H1 (cell line): ENCODE data around the gene TMEM147.

Source experiments
- ATF2 ChIP-seq: IDR thresholded peaks from 2 replicates; pipeline ENCODE4 v1.6.1; 2012; ENCODE audit warnings: low read length, inconsistent platforms
- BACH1 ChIP-seq: IDR thresholded peaks from 2 replicates; pipeline ENCODE4 v1.6.1; 2012; ENCODE audit warnings: low read length, improper control_type of control experiment
- CBX8 ChIP-seq: fragments of 300-800, 300-1000 bp; sonication (generic); IDR thresholded peaks from 2 replicates; pipeline ENCODE4 v1.7.1; 2016; ENCODE audit warnings: low read depth, low read length, borderline replicate concordance
- CHD2 ChIP-seq: IDR thresholded peaks from 2 replicates; pipeline ENCODE4 v1.6.1; 2012; ENCODE audit warnings: low read length, improper control_type of control experiment
- CTCF ChIP-seq, 3 experiments: IDR thresholded peaks; 1 replicate in 2 of 3; 2 replicates in 1 of 3; pipeline versions ENCODE4 v1.5.1 to v1.6.1; 2011; ENCODE audit warnings: low read length in 3 of 3, mild to moderate bottlenecking in 3 of 3, inconsistent platforms in 2 of 3, low read depth in 1 of 3, moderate library complexity in 1 of 3; ENCODE audit not compliant: insufficient read depth in 1 of 3; ENCODE audit errors: control extremely low read depth in 1 of 3
- EZH2 ChIP-seq: fragments of 200-600 bp; sonication (generic); IDR thresholded peaks from 2 replicates; pipeline ENCODE4 v1.7.1; 2012; ENCODE audit warnings: low read depth, mild to moderate bottlenecking, moderate library complexity, low read length, inconsistent platforms; ENCODE audit not compliant: severe bottlenecking
- KDM5A ChIP-seq: fragments of 200-600 bp; IDR thresholded peaks from 2 replicates; pipeline ENCODE4 v1.7.1; 2012; ENCODE audit warnings: mild to moderate bottlenecking, low read length, inconsistent platforms, mixed read lengths
- MAX ChIP-seq: IDR thresholded peaks from 2 replicates; pipeline ENCODE4 v1.6.1; 2012; ENCODE audit warnings: inconsistent platforms
- POLR2A ChIP-seq, 2 experiments: IDR thresholded peaks; 1 replicate in 1 of 2; 2 replicates in 1 of 2; pipeline ENCODE4 v1.6.1; 2011; ENCODE audit warnings: low read depth in 2 of 2, low read length in 2 of 2, mild to moderate bottlenecking in 2 of 2; ENCODE audit errors: control extremely low read depth in 1 of 2
- RAD21 ChIP-seq, 2 experiments: IDR thresholded peaks in 1 of 2; conservative IDR thresholded peaks in 1 of 2; 2 replicates each; pipeline ENCODE4 v1.6.1; 2011; ENCODE audit warnings: low read depth in 2 of 2, low read length in 2 of 2, improper control_type of control experiment in 1 of 2, inconsistent platforms in 1 of 2, mild to moderate bottlenecking in 1 of 2, moderate library complexity in 1 of 2
- SP1 ChIP-seq: IDR thresholded peaks from 2 replicates; pipeline ENCODE4 v1.6.1; 2011; ENCODE audit warnings: low read depth, low read length
- SUZ12 ChIP-seq: fragments of 200-600 bp; sonication (generic); IDR thresholded peaks from 2 replicates; pipeline ENCODE4 v1.6.1; 2012; ENCODE audit warnings: mild to moderate bottlenecking, inconsistent platforms, low read length, moderate library complexity, mixed read lengths
- TBP ChIP-seq: IDR thresholded peaks from 2 replicates; pipeline ENCODE4 v1.6.1; 2011; ENCODE audit warnings: low read depth, low read length, improper control_type of control experiment

- no peak for TF ChIP-seq ATF2
- TF ChIP-seq POLR2A (IDR thresholded peaks at IDR 0.05; ENCODE audit: control extremely low read depth in 1 of 2, low read depth in 2 of 2, low read length in 2 of 2), result peak; percentile 94
- peak; percentile 71 to 80 for TF ChIP-seq RAD21 (IDR thresholded peaks at IDR 0.05 in 1 of 2, conservative IDR thresholded peaks at IDR 0.05 in 1 of 2; ENCODE audit: low read depth in 2 of 2, low read length in 2 of 2)
- TF ChIP-seq CTCF (IDR thresholded peaks at IDR 0.05; ENCODE audit: control extremely low read depth in 1 of 3, insufficient read depth in 1 of 3, low read depth in 1 of 3, low read length in 3 of 3), result peak; percentile 94 to 97 (median 96)
- TF ChIP-seq CHD2, result no peak; the same call in 1 of the 2 replicates
- no peak for TF ChIP-seq EZH2
- TF ChIP-seq KDM5A, result no peak
- TF ChIP-seq MAX, result peak; percentile 35; the same call in 1 of the 2 replicates
- TF ChIP-seq BACH1, result 0 out of 2 replicates have a peak, but pooled peaks have one; percentile 24
- no peak for TF ChIP-seq SUZ12
- TF ChIP-seq SP1, result peak; percentile 66; the same call in 1 of the 2 replicates
- TF ChIP-seq CBX8, result no peak
- TF ChIP-seq TBP, result peak; percentile 89
Observed at GRCh38 chr19:35509861-35510625, 35.4 kb upstream of the TMEM147 start.
